ENCODE results near the gene CLEC4G.

CLEC4G gene

GRCh38 chr19:7698583-7698982 lies 33.3 kb downstream of the CLEC4G start:
- in situ Hi-C loops (cut with MboI; ENCODE audit: low sequenced_read_pairs): no loop called here

- in situ Hi-C loops (cut with MboI; ENCODE audit: low sequenced_read_pairs): no loop called here
Measured at GRCh38 chr19:7697721-7698287, 34.1 kb downstream of the CLEC4G start.

- in situ Hi-C loops (cut with MboI; ENCODE audit: low sequenced_read_pairs): no loop called here
Measured at GRCh38 chr19:7694499-7694898, 37.4 kb downstream of the CLEC4G start.

- in situ Hi-C loops (cut with MboI; ENCODE audit: low sequenced_read_pairs): no loop called here
Measured at GRCh38 chr19:7692417-7693088, 39.4 kb downstream of the CLEC4G start.

DNA sequence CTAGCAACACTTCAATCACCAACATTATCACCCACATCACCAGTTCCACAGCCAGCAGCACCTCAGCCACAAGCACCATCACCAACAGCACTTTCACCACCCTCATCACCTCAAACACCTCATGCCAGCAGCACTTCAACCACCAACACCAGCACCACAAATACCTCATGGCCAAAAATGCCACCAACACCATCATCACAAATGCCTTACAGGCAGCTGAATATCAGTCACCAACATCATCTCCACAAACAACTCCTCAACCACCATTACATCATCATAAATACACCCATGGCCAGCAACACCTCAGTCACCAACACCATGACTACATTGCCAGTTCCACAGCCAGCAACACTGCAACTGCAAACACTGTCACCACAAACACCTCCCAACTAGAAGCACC lies 40.4 kb downstream of the CLEC4G start:
- in situ Hi-C loops (cut with MboI; ENCODE audit: low sequenced_read_pairs): no loop called here

GRCh38 chr19:7690779-7691258 lies 41.1 kb downstream of the CLEC4G start:
- in situ Hi-C loops (cut with MboI; ENCODE audit: low sequenced_read_pairs): no loop called here

DNA sequence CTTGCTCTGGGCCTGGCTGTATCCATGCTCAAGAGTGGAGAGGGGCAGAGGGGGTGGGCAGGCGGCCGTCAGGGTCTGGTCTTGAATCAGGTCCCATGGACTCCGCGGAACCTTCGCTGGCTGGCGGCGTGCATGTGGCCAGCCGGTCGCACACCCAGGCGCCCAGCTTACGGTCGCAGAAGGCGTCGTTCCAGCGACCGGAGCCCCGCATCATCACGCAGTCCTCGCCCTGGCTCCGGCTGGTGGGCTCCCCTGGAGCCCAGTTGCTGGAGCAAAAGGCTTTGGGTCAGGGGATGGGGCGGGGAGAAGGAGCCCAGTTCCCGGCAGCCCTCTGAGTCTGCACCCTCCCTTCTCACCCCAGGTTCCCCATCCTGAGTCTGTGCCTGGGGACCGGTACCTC lies 42.7 kb downstream of the CLEC4G start:
- in situ Hi-C loops (cut with MboI; ENCODE audit: low sequenced_read_pairs): no loop called here

DNA sequence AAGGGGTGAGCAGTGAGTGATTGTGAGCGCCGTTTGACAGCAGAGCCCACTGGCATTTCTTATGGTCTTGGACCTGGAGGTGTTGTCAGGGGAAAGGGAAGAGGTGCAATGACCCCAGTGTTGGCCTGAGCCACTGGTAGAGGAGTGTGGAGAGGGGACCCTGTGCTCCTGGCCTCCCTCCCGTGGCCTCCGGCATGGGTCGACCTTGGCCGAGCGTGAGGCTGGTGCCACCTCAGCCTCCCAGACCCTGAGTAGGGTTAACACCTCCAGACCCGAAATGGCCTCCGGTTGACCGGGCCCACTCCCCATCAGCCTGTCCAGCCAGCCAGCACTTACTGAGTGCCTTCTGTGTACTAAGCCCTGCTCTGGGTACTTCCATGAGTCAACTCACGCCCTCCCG lies 44.7 kb downstream of the CLEC4G start:
- in situ Hi-C loops (cut with MboI; ENCODE audit: low sequenced_read_pairs): no loop called here

DNA sequence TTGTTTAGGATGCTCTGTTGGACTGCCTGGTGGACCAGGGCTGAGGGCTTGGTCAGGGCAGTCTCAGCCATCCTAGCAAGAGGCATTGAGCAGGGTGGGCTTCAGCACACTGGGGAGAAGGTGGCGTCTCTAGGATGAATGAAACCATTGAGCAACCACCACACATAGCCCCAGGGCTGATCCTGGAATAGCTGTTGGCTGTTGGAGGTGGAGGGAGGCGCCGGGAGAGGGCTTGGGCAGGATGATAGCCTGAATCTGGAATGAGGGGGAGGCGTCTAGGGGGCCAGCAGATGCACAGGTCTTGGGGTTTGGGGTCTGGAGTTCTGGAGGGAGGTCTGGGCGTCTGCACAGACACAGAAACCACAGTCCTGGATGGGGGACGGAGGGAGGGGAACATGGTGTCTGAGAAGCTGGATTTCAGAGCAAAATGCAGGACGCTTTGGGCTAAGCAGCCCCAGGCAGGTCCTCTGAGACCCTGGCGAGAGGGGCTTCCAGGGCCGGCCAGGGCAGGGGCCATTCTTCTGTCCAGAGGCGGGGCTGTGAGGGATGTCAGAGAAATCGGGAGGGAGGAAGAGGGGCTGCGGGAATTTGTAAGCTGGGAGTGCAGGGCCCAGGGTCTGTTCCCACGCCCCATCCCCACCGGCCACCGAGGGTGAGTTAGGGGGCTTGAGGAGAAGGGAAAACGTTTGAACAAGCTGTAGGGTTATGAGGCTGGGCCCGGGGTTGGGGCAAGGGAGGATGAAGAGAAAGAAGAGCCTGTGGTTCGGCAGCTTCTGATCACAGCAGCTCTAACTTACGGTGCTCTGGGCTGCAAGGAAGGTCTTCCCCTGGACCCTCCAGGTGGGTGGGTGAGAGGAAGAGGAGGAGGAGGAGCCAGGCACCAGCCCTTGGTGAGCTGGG lies 46.1 kb downstream of the CLEC4G start:
- in situ Hi-C loops (cut with MboI; ENCODE audit: low sequenced_read_pairs): no loop called here

GRCh38 chr19:7682175-7682855 lies 49.6 kb downstream of the CLEC4G start:
- in situ Hi-C loops (cut with MboI; ENCODE audit: low sequenced_read_pairs): no loop called here

DNA sequence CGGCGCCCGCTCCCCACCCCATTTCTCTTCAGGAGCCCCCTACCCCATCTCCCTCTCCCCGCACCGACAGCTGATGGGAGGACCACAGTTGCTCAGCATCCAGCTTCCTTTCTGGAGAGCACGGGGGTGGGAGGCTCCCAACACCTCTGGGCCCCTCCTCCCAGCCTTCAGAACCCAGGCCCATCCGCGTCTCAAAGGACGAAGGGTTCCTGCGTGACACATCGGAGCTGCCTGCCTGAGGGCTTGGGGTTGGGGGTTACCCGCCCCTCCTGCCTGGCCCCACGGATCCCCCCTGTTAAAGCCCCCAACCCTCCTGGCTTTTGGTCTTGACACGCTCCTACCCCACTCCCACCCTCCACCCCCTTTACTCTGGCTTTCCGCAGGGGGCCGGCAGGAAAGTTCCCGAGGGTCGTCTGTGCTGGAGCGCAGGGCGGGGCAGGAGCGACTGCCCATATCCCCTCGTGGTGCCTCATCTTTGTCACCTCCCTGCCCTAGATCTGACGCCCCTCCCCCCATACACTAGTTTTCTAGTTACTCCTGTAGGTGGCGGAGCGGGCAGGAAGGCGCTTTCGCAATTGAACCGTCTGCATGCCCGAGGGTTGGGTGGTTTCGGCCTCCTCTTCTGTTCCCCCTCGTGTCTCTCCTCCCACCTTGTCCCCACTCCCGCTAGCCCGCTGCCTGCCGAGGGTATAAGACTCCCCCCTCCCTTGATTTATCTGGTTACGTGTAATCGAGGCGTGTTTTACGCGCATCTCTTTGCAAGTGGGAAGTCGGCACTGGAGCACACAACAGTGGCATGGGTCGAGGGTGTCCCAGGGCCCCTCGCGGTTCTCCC lies 50.4 kb downstream of the CLEC4G start:
- in situ Hi-C loops (cut with MboI; ENCODE audit: low sequenced_read_pairs): no loop called here

DNA sequence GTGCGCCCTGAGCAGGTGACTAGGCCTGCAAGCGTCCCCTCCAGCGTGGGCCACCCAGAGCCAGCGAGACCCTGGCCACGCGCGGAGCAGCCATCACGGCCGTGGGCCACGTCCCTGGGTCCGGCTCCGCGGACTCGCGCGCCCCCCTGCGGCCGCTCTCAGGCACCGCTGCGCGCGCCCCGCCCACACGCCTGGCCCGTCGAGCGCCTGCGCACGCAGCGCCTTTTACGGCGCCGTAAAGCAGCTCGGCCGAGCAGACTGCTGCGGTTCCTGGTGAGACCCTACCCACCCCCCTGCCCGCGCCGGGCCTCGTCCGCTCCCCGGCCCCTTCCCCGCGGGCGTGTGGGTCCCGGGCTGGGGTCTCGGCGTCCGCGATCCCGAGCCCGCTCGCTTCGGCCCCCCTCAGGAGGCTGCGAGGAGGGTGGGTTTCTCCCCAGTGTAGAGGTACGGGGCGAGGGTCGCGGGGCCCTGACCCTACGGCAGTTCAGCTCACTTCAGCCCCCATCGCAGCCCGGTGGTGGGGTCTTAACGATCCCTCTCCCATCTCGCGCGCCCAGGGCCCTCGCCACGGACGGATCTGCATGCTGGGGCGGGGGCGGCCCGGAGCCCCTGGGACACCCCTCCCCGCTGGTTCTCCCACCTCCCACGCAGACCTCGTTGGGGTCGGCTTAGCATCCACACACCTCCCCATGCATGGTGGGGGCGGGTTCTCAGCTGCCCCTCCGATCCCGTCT lies 51.1 kb downstream of the CLEC4G start, which contains the start of gene TRAPPC5:
TRAPPC5 (plus strand) TSS at position 228 of the 734 bp plus-strand sequence. CDS start 1,421 bp downstream, outside the sequence.
- in situ Hi-C loops (cut with MboI; ENCODE audit: low sequenced_read_pairs): no loop called here

GRCh38 chr19:7679771-7680605 lies 51.9 kb downstream of the CLEC4G start:
- in situ Hi-C loops (cut with MboI; ENCODE audit: low sequenced_read_pairs): no loop called here

DNA sequence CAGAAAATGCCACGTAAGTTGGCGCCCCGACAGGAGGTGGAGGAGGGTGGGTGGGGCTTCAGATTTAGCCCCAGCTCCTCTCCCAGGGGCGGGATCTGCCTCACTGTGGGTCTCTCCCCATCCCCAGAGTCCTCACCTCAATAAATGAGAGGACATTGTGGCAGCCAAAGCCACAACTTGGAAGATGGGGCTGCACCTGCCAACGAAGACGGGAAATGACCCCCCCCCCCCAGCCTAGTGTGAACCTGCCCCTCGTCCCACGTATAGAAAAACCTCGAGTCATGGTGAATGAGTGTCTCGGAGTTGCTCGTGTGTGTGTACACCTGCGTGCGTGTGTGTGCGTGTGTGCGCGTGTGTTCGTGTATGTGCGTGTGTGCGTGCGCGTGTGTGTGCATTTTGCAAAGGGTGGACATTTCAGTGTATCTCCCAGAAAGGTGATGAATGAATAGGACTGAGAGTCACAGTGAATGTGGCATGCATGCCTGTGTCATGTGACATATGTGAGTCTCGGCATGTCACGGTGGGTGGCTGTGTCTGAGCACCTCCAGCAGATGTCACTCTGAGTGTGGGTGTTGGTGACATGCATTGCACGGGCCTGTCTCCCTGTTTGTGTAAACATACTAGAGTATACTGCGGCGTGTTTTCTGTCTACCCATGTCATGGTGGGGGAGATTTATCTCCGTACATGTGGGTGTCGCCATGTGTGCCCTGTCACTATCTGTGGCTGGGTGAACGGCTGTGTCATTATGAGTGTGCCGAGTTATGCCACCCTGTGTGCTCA lies 52.7 kb downstream of the CLEC4G start:
- in situ Hi-C loops (cut with MboI; ENCODE audit: low sequenced_read_pairs): no loop called here

Data from HL-60/S4 treated with phorbol 12-myristate 13-acetate at 8.2 ng/mL for 4 days and 3 days (cell line).